HepG2 (cell line): ENCODE measurements around the gene CTCF. TPM values are rescaled to one million over a fixed set of nuclear protein-coding genes. Genes with fewer than 3 reads are reported as not detected.

Experiments
- ATF2 ChIP-seq: sonication (generic); formaldehyde crosslinking; IDR thresholded peaks from 2 replicates; pipeline ENCODE4 v1.4.0; 2020; ENCODE audit warnings: missing genetic modification reagents
- CREBL2 ChIP-seq: sonication (generic); formaldehyde crosslinking; IDR thresholded peaks from 2 replicates; pipeline ENCODE4 v1.8.1; 2023; ENCODE audit warnings: missing genetic modification reagents, mild to moderate bottlenecking, borderline replicate concordance
- CSRNP1 ChIP-seq: sonication (generic); formaldehyde crosslinking; IDR thresholded peaks from 2 replicates; pipeline ENCODE4 v1.8.1; 2023; ENCODE audit warnings: mild to moderate bottlenecking, missing genetic modification reagents
- HCFC1 ChIP-seq: fragments of 150-350 bp; IDR thresholded peaks from 2 replicates; pipeline ENCODE4 v1.6.1; 2014; ENCODE audit warnings: low read depth, low read length
- HES4 ChIP-seq: sonication (generic); formaldehyde crosslinking; IDR thresholded peaks from 2 replicates; pipeline ENCODE4 v1.9.0; 2021; ENCODE audit warnings: mild to moderate bottlenecking, missing genetic modification reagents, borderline replicate concordance
- IKZF4 ChIP-seq: sonication (generic); formaldehyde crosslinking; IDR thresholded peaks from 2 replicates; pipeline ENCODE4 v1.5.1; 2020; ENCODE audit warnings: borderline replicate concordance, mild to moderate bottlenecking, low read depth, missing genetic modification reagents; ENCODE audit errors: not compliant biosample characterization
- JUN ChIP-seq: sonication (generic); formaldehyde crosslinking; IDR thresholded peaks from 2 replicates; pipeline ENCODE4 v1.4.0; 2020; ENCODE audit warnings: mild to moderate bottlenecking, missing genetic modification reagents
- MZF1 ChIP-seq: sonication (generic); formaldehyde crosslinking; IDR thresholded peaks from 2 replicates; pipeline ENCODE4 v1.8.1; 2023; ENCODE audit warnings: mild to moderate bottlenecking, missing genetic modification reagents, borderline replicate concordance
- PAF1 ChIP-seq: IDR thresholded peaks from 2 replicates; pipeline ENCODE4 v1.6.1; 2016; ENCODE audit warnings: missing genetic modification reagents, missing compliant biosample characterization
- POLR2A ChIP-seq, 2 experiments: IDR thresholded peaks; 2 replicates each; pipeline ENCODE4 v1.6.1; 2011; ENCODE audit warnings: low read depth in 2 of 2, low read length in 2 of 2, mild to moderate bottlenecking in 1 of 2, moderate library complexity in 1 of 2; ENCODE audit not compliant: insufficient read depth in 1 of 2
- REPIN1 ChIP-seq: sonication (generic); formaldehyde crosslinking; IDR thresholded peaks from 2 replicates; pipeline ENCODE4 v1.8.0; 2022; ENCODE audit warnings: missing genetic modification reagents, low read depth, mild to moderate bottlenecking, borderline replicate concordance
- SMARCC2 ChIP-seq: fragments of 450-650 bp; IDR thresholded peaks from 2 replicates; pipeline ENCODE4 v1.6.1; 2017; ENCODE audit warnings: antibody characterized with exemption, mild to moderate bottlenecking
- SMYD3 ChIP-seq: sonication (generic); formaldehyde crosslinking; IDR thresholded peaks from 2 replicates; pipeline ENCODE4 v1.8.1; 2023; ENCODE audit warnings: mild to moderate bottlenecking, missing genetic modification reagents
- SOX6 ChIP-seq, 2 experiments: fragments of 450-650 bp in 1 of 2; sonication (generic) in 1 of 2; formaldehyde crosslinking in 1 of 2; IDR thresholded peaks; 2 replicates each; pipeline versions ENCODE4 v1.4.0 to v1.6.1; 2017 to 2020; ENCODE audit warnings: antibody characterized with exemption in 1 of 2, mild to moderate bottlenecking in 1 of 2, missing genetic modification reagents in 1 of 2
- TGIF2 ChIP-seq: IDR thresholded peaks from 2 replicates; pipeline ENCODE4 v1.6.1; 2016; ENCODE audit warnings: control low read depth, missing compliant biosample characterization
- ZMYM2 ChIP-seq: sonication (generic); formaldehyde crosslinking; IDR thresholded peaks from 2 replicates; pipeline ENCODE4 v1.8.0; 2022; ENCODE audit warnings: mild to moderate bottlenecking, missing genetic modification reagents
- ZNF280B ChIP-seq: sonication (generic); formaldehyde crosslinking; IDR thresholded peaks from 2 replicates; pipeline ENCODE4 v1.5.0; 2020; ENCODE audit warnings: missing genetic modification reagents, mild to moderate bottlenecking, borderline replicate concordance
- ZNF282 ChIP-seq: fragments of 450-650 bp; IDR thresholded peaks from 2 replicates; pipeline ENCODE4 v1.6.1; 2018; ENCODE audit not compliant: partially characterized antibody
- ZNF589 ChIP-seq: sonication (generic); formaldehyde crosslinking; conservative IDR thresholded peaks from 2 replicates; pipeline ENCODE4 v1.8.0; 2022; ENCODE audit warnings: mild to moderate bottlenecking, moderate library complexity, missing genetic modification reagents
- ZNF616 ChIP-seq: sonication (generic); formaldehyde crosslinking; IDR thresholded peaks from 2 replicates; pipeline ENCODE4 v1.5.0; 2020; ENCODE audit warnings: low read depth, mild to moderate bottlenecking, missing genetic modification reagents
- polyA plus RNA-seq, 8 experiments: library from polyadenylated mRNA; depleted of rRNA in 3 of 8; stranded (reverse) in 7 of 8; unstranded in 1 of 8; fragments of >200 nt; fragmentation: Illumina TruSeq in 4 of 8; extraction: Trizol in 4 of 8; gene quantifications; 2 replicates each; pipeline versions ENCODE4 v1.2.1 to v1.2.3, GENCODE V29; 2011 to 2016; ENCODE audit warnings: low read depth in 4 of 8, missing spikeins in 1 of 8, mixed read lengths in 1 of 8; ENCODE audit not compliant: insufficient read depth in 1 of 8
- total RNA-seq, 5 experiments: library from RNA; depleted of rRNA; stranded (reverse); fragments of >200 nt; fragmentation: Illumina TruSeq; extraction: Trizol; gene quantifications; 2 replicates each; pipeline ENCODE4 v1.2.3, GENCODE V29; 2016; ENCODE audit warnings: low read depth in 1 of 5
- TF ChIP-seq, protein P1 (sequence below): sonication (generic); formaldehyde crosslinking; IDR thresholded peaks from 2 replicates; pipeline ENCODE4 v1.4.0; 2020; ENCODE audit warnings: missing genetic modification reagents
- TF ChIP-seq, protein P2 (sequence below): sonication (generic); formaldehyde crosslinking; IDR thresholded peaks from 2 replicates; pipeline ENCODE4 v1.8.1; 2022; ENCODE audit warnings: mild to moderate bottlenecking, missing genetic modification reagents

The CTCF gene
- total and polyA plus RNA-seq, 2 of the 13 experiments (the other 11 are each of a cell fraction or from before 2014, with no cell fraction given), result 19.5 to 37.5 TPM

DNA sequence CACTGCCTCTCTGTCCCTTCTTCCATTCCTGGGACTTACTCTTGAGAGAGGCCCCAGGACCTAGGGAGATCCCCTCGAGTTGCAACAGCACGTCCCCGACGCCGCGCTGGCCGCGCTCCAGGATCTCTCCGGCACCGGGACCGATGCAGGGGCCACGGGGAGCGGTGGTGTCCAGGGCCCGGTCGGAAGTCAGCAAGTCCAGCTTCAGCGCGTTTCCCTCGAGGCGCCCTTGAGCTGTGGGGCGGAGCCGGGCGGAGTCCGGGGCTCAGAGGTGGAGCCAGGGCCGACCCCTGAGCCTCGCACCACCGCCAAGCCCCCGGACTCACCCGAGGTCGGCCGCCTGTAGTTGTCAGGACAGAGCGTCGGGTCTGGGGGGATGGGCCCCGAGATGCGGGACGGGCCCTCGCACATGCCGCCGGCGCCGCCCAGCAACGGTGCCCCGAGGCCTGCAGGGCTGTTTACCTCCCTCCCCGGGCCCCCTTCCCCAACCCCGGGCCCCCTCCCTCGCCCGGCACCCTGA lies 103.8 kb downstream of the CTCF start (continued):
- TF ChIP-seq, protein P1, sequence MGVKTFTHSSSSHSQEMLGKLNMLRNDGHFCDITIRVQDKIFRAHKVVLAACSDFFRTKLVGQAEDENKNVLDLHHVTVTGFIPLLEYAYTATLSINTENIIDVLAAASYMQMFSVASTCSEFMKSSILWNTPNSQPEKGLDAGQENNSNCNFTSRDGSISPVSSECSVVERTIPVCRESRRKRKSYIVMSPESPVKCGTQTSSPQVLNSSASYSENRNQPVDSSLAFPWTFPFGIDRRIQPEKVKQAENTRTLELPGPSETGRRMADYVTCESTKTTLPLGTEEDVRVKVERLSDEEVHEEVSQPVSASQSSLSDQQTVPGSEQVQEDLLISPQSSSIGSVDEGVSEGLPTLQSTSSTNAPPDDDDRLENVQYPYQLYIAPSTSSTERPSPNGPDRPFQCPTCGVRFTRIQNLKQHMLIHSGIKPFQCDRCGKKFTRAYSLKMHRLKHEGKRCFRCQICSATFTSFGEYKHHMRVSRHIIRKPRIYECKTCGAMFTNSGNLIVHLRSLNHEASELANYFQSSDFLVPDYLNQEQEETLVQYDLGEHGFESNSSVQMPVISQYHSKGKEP (CRISPR knock-in tag), result 0 out of 2 replicates have a peak, but pooled peaks have one; percentile 34
- TF ChIP-seq SMARCC2, result no peak
- TF ChIP-seq HCFC1, result no peak
- TF ChIP-seq PAF1, result no peak
- no peak for TF ChIP-seq ZNF282
- TF ChIP-seq POLR2A (IDR thresholded peaks at IDR 0.05; ENCODE audit: insufficient read depth in 1 of 2, low read depth in 2 of 2, low read length in 2 of 2), result 0 out of 4 replicates have a peak, but pooled peaks of 1 of the 2 experiments have one; percentile 21
- 0 out of 2 replicates have a peak, but pooled peaks have one; percentile 34 for TF ChIP-seq SMYD3
- 0 out of 2 replicates have a peak, but pooled peaks have one; percentile 49 for TF ChIP-seq ZNF589 (CRISPR knock-in tag)
- peak; percentile 18 for TF ChIP-seq IKZF4 (CRISPR knock-in tag)
- 0 out of 2 replicates have a peak, but pooled peaks have one; percentile 34 for TF ChIP-seq ZMYM2 (CRISPR knock-in tag)
- TF ChIP-seq SOX6 (IDR thresholded peaks at IDR 0.05), result no peak
- peak; percentile 35; the same call in 1 of the 2 replicates for TF ChIP-seq SOX6 (CRISPR knock-in tag; IDR thresholded peaks at IDR 0.05)
- peak; percentile 74 for TF ChIP-seq REPIN1
- TF ChIP-seq MZF1 (CRISPR knock-in tag), result 0 out of 2 replicates have a peak, but pooled peaks have one; percentile 43
- TF ChIP-seq CSRNP1 (CRISPR knock-in tag), result peak; percentile 89; the same call in 1 of the 2 replicates
- TF ChIP-seq JUN (CRISPR knock-in tag), result no peak
- peak; percentile 50; the same call in 1 of the 2 replicates for TF ChIP-seq HES4
- TF ChIP-seq ZNF616 (CRISPR knock-in tag), result no peak
- TF ChIP-seq, protein P2, sequence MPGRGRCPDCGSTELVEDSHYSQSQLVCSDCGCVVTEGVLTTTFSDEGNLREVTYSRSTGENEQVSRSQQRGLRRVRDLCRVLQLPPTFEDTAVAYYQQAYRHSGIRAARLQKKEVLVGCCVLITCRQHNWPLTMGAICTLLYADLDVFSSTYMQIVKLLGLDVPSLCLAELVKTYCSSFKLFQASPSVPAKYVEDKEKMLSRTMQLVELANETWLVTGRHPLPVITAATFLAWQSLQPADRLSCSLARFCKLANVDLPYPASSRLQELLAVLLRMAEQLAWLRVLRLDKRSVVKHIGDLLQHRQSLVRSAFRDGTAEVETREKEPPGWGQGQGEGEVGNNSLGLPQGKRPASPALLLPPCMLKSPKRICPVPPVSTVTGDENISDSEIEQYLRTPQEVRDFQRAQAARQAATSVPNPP (CRISPR knock-in tag), result peak; percentile 60; the same call in 1 of the 2 replicates
- peak; percentile 48; the same call in 1 of the 2 replicates for TF ChIP-seq ZNF280B (CRISPR knock-in tag)
- TF ChIP-seq TGIF2 (CRISPR knock-in tag), result no peak
- TF ChIP-seq ATF2 (CRISPR knock-in tag), result 0 out of 2 replicates have a peak, but pooled peaks have one; percentile 15
- no peak for TF ChIP-seq CREBL2 (CRISPR knock-in tag)
